Karpas-422 (cell line): ENCODE measurements around the gene SLCO4A1. TPM values are rescaled to one million over a fixed set of nuclear protein-coding genes. Genes with fewer than 3 reads are reported as not detected.
A peak's percentile ranks its signal among the peaks of the same experiment; 100 is the strongest.
"Not testable (repeated sequence)": the region's sequence is repeated elsewhere in the genome, so short reads cannot be mapped to it uniquely, and the experiment has no call there.

Experiments
- DNase-seq: peaks from one replicate; pipeline ENCODE4 v3.0.0-alpha.2; 2015
- H2AFZ ChIP-seq: fragments of 200-600 bp; sonication (generic); 2 replicates; pipeline ENCODE4 v1.6.1; 2014; ENCODE audit warnings: antibody characterized with exemption, low read length, mixed read lengths
- H3K27ac ChIP-seq: fragments of 200-600 bp; sonication (generic); 2 replicates; pipeline ENCODE4 v1.5.1; 2014; ENCODE audit warnings: mild to moderate bottlenecking, low read length, moderate library complexity
- H3K27me3 ChIP-seq: fragments of 200-600 bp; sonication (generic); 2 replicates; pipeline ENCODE4 v1.6.1; 2014; ENCODE audit warnings: low read length, mixed read lengths
- H3K36me3 ChIP-seq: fragments of 200-600 bp; sonication (generic); 2 replicates; pipeline ENCODE4 v1.6.1; 2014; ENCODE audit warnings: low read length, mixed read lengths; ENCODE audit not compliant: insufficient read depth
- H3K4me1 ChIP-seq: fragments of 200-600 bp; sonication (generic); 2 replicates; pipeline ENCODE4 v1.6.1; 2014; ENCODE audit warnings: mild to moderate bottlenecking, low read length, mixed read lengths
- H3K4me2 ChIP-seq: fragments of 200-600 bp; sonication (generic); 2 replicates; pipeline ENCODE4 v1.6.1; 2014; ENCODE audit warnings: low read length, low read depth, mild to moderate bottlenecking; ENCODE audit not compliant: poor library complexity, severe bottlenecking
- H3K4me3 ChIP-seq: fragments of 200-600 bp; sonication (generic); 2 replicates; pipeline ENCODE4 v1.5.1; 2014; ENCODE audit warnings: mild to moderate bottlenecking, antibody characterized with exemption, low read length, mixed read lengths
- H3K79me2 ChIP-seq: fragments of 200-600 bp; sonication (generic); 2 replicates; pipeline ENCODE4 v1.6.1; 2014; ENCODE audit warnings: mild to moderate bottlenecking, low read length, mixed read lengths
- H3K9ac ChIP-seq: fragments of 200-600 bp; sonication (generic); 2 replicates; pipeline ENCODE4 v1.6.0; 2014; ENCODE audit warnings: low read length
- H3K9me2 ChIP-seq: fragments of 200-600 bp; sonication (generic), shearing (Covaris generic); replicated peaks from 2 replicates; pipeline ENCODE4 v1.6.0; 2014; ENCODE audit warnings: mild to moderate bottlenecking, low read length, moderate library complexity; ENCODE audit not compliant: insufficient read depth
- H3K9me3 ChIP-seq: fragments of 300-700, 200-600 bp; sonication (generic); 2 replicates; pipeline ENCODE4 v1.6.1; 2014; ENCODE audit warnings: low read length, mixed read lengths
- H4K20me1 ChIP-seq: fragments of 200-600 bp; sonication (generic); 2 replicates; pipeline ENCODE4 v1.6.1; 2014; ENCODE audit warnings: mild to moderate bottlenecking, antibody characterized with exemption, low read length, low read depth; ENCODE audit not compliant: insufficient read depth
- total RNA-seq: library from RNA; depleted of rRNA; stranded (reverse); fragments of >200 nt; shearing (Covaris generic); gene quantifications from 2 replicates; pipeline ENCODE4 v1.2.3, GENCODE V29; 2014; ENCODE audit warnings: low replicate concordance

Gene SLCO4A1
- total RNA-seq, 1 experiment from 2014 or later, result not detected

DNA sequence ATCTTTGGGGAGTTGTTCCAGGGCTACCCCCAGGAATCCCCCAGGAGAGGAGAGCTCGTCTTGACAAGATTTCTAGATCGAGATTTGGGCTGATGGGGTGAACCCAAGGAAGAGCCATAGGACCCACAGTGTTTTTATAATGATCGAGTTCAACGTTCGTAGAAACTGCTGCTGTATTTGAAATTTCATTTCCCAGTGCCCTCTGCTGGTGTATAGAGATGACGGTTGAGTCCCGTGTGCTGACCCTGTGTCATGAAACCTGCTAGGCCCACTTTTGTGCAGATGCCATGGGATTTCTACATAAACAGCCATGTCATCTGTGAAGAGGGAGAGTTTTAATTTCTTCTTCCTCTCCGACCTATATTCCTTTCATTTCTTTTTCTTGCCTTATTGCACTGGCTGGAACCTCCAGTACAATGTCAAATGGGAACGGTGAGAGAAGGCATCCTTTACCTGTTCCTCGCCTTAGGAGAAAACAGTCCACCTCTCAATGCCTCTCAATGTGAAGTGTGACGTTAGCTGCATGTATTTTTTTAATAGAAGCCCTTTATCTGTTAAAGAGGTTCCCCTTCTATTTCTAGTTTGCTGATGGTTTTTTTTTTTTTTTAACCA is 37.8 kb downstream of the SLCO4A1 start:
- no peaks in the 10 kb centered on the region for H3K9me2 ChIP-seq
- no peaks in the 10 kb centered on the region for H3K4me1 ChIP-seq
- H3K9ac ChIP-seq, result no peak overlapping the region
- H2AFZ ChIP-seq, result no peak overlapping the region
- no peaks in the 10 kb centered on the region for H3K79me2 ChIP-seq
- peak; percentile 64 for DNase-seq
- no peak overlapping the region for H3K4me2 ChIP-seq
- no peaks in the 10 kb centered on the region for H3K9me3 ChIP-seq
- no peaks in the 10 kb centered on the region for H3K27me3 ChIP-seq
- H3K4me3 ChIP-seq, result no peak overlapping the region
- no peaks in the 10 kb centered on the region for H3K36me3 ChIP-seq
- H4K20me1 ChIP-seq, result no peaks in the 10 kb centered on the region
- H3K27ac ChIP-seq, result no peak overlapping the region

DNA sequence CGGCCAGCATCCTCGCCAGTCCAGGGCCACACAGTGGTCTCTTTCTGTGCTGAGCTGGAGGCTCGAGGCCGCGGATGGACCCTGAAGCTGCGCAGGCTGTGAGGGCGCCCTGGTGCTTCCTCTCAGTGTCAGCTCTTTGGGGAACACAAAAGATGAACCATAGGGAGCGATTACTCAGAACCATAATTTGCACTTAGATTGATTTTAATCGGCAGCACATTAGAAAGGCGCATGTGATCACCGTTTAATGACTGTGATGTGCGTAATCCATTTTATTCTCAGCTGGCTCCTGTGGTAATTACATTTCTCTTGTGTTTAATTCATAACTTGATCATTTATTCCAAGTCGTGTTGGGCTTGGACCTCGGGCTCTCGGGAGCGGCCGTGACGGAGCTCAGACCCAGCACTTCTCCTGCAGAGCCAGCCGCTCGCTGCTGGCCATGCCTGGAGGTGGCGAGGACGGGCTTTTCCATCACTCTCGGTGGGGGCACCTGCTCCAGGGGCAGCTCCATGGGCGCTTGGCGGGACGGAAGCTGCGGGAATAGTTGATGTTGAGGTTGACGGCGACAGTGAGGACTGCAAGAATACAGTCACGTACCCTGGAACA is 40.7 kb downstream of the SLCO4A1 start:
- no peaks in the 10 kb centered on the region for H3K27me3 ChIP-seq

DNA sequence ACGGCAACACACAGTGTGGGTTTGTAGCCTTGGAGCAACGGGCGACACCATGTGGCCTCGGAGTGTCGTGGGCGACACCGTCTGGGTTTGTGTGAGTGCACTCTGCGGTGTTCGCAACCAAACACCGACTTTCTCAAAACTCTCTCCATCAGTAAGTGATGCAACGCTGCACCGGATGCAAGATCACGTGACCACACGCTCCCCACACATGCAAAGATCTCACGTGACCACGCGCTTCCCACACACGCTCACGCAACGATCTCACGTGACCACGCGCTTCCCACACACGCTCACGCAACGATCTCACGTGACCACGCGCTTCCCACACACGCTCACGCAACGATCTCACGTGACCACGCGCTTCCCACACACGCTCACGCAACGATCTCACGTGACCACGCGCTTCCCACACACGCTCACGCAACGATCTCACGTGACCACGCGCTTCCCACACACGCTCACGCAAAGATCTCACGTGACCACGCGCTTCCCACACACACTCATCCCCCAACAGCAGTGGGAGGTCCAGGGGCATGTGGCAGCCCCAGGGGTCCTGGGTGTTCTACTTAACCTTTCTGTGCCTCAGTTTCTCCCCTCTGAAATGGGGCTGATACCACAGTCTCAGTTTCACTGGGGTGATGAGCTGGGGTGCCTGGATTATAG is 41.5 kb downstream of the SLCO4A1 start:
- not testable (repeated sequence) for H3K27ac ChIP-seq, H3K9me3 ChIP-seq

More for the DNA sequence above, 40.7 kb downstream of the SLCO4A1 start:
- Histone ChIP-seq H3K4me2 (no peak overlapping the region), H3K9ac (no peak overlapping the region), H3K79me2 (no peaks in the 10 kb centered on the region), H3K4me3 (no peak overlapping the region), H4K20me1 (no peaks in the 10 kb centered on the region), H3K9me3 (no peaks in the 10 kb centered on the region), H3K4me1 (no peaks in the 10 kb centered on the region), H3K9me2 (no peaks in the 10 kb centered on the region), H2AFZ (no peak overlapping the region), H3K27ac (no peak overlapping the region), H3K36me3 (no peaks in the 10 kb centered on the region)
- no peak for DNase-seq

DNA sequence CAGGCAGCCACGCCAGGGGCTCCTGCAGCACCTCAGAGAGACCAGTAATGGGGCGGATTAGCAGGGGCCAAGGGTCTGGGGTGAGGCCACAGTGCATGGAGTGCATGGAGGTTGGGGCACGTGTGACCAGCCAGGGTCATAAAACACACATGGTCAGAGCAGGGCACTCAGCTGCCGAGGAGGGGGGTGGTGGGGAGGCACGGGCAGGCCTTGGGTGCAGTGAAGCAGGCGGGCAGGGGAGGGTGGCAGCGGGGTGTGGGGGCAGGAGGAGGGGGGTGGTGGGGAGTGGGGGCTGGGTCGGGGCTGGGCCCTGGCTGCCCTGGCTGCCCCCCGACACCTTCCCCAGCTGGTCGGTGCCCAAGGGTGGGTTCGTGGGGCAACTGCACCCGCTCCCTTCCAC is 42.7 kb downstream of the SLCO4A1 start:
- H3K27me3 ChIP-seq, result no peaks in the 10 kb centered on the region
- no peaks in the 10 kb centered on the region for H3K79me2 ChIP-seq
- H3K27ac ChIP-seq, result no peak overlapping the region
- DNase-seq, result no peak
- no peak overlapping the region for H2AFZ ChIP-seq
- H3K4me2 ChIP-seq, result no peak overlapping the region
- no peak overlapping the region for H3K9ac ChIP-seq
- no peak overlapping the region for H3K4me3 ChIP-seq
- no peaks in the 10 kb centered on the region for H3K9me2 ChIP-seq
- H3K9me3 ChIP-seq, result no peaks in the 10 kb centered on the region
- no peaks in the 10 kb centered on the region for H3K36me3 ChIP-seq
- no peaks in the 10 kb centered on the region for H4K20me1 ChIP-seq
- H3K4me1 ChIP-seq, result no peaks in the 10 kb centered on the region

More for the DNA sequence above, 41.5 kb downstream of the SLCO4A1 start:
- H3K27me3 ChIP-seq, H3K4me3 ChIP-seq, DNase-seq, H3K4me2 ChIP-seq, H3K9ac ChIP-seq, H2AFZ ChIP-seq, H4K20me1 ChIP-seq, H3K9me2 ChIP-seq, H3K4me1 ChIP-seq, H3K36me3 ChIP-seq, H3K79me2 ChIP-seq: not testable (repeated sequence)

DNA sequence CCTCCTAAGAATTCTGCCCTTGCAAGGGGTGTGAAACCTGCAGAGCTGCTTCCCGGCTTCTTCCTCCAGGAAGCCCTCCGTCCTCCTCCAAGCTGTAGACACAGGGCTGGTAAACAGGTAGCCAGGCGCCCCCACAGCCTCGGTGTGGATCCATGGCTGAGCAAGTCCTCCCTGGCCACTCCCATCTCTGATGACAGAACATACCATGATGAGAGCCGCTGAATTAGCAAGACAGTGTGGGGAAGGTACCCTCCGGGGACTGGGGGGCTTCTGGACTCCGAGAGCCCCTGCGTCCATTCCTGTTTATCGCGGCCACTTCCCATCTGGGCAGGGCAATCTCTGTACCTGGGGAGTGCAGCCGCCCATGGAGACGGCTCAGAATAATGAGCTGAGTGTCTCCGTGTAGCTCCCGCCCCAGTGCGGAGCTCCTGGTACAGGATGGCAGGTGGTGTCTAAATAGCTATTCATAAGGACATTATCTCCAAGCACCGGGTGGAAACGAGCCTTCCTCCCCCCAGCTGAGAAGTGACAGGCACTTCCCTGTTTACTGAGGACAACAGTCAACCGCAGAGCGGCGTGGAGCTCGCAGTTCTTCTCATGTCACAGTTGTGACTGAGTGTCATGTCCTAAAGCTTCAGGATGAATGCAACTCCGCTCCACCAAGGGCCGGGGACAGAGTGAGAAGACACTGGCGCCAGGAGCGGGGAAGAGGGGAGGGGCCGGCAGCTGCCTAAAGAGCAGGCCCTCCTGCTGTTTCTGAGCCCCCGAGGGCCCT is 43.7 kb downstream of the SLCO4A1 start:
- Histone ChIP-seq H4K20me1 (no peaks in the 10 kb centered on the region), H3K27me3 (no peaks in the 10 kb centered on the region), H3K9me3 (no peaks in the 10 kb centered on the region), H3K36me3 (no peaks in the 10 kb centered on the region), H3K4me2 (no peak overlapping the region), H3K9ac (no peak overlapping the region), H3K27ac (no peak overlapping the region), H2AFZ (no peak overlapping the region), H3K4me3 (no peak overlapping the region), H3K9me2 (no peaks in the 10 kb centered on the region), H3K79me2 (no peaks in the 10 kb centered on the region), H3K4me1 (no peaks in the 10 kb centered on the region)
- DNase-seq, result no peak

DNA sequence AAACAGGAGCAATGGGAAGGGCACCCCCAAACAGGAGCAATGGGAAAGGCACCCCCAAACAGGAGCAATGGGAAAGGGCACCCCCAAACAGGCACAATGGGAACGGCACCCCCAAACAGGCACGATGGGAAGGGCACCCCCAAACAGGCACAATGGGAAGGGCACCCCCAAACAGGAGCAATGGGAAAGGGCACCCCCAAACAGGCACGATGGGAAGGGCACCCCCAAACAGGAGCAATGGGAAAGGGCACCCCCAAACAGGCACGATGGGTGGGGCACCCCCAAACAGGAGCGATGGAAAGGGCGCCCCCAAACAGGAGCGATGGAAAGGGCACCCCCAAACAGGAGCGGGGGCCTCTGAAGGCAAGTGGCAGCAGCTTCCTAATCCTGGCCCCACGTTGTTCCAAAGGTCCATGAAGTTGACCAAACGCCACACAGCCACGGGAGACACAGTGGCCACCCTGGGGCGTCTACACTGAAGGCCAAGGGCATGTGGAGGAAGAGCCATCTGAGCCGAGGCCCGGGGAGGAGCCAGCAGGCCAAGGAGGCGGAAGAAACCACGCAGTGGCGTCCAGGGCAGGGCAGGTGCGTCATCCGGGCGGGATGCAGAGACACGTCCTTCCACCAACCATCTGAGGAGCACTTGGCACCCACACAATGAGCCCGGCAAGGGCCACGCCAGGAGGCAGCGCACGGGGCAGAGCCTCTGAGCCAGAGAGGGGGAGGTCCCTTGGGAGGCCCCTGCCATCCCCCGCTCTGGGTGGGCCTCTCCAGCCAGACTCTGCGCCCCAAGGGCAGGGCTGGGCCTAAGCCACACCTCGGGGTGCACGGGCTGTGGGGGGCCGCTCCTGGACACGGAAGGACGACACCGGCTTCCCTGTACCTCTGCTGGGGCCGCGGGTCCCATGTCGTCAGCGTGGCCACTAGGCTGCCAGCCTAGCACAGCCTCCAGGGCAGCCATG is 44.8 kb downstream of the SLCO4A1 start:
- H3K4me1 ChIP-seq, result no peaks in the 10 kb centered on the region
- H2AFZ ChIP-seq, result no peak overlapping the region
- no peaks in the 10 kb centered on the region for H4K20me1 ChIP-seq
- H3K9me2 ChIP-seq, result no peaks in the 10 kb centered on the region
- H3K27me3 ChIP-seq, result no peaks in the 10 kb centered on the region
- no peaks in the 10 kb centered on the region for H3K36me3 ChIP-seq
- H3K4me2 ChIP-seq, result no peak overlapping the region
- no peak overlapping the region for H3K4me3 ChIP-seq
- H3K27ac ChIP-seq, result no peak overlapping the region
- H3K79me2 ChIP-seq, result no peaks in the 10 kb centered on the region
- no peak for DNase-seq
- no peaks in the 10 kb centered on the region for H3K9me3 ChIP-seq
- H3K9ac ChIP-seq, result no peak overlapping the region

DNA sequence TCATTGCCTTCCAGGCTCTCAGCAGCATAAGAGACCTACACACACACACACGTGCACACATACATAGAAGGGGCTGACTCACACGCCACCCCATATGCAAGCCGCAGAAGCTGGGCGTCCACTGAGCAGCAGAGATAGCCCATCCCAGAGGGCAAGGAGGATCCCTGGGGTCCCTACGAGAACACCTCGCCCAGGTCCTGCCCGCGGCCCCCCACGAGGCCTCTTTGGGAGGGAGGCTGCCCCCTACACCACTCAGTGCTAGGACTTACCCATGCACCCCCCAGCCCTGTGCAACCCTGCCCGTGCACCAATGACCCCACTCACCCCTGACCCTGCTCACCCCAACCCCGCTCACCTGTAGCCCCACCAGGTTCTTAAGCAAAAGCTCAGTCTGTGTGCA is 45.8 kb downstream of the SLCO4A1 start:
- no peaks in the 10 kb centered on the region for H3K4me1 ChIP-seq
- H3K27ac ChIP-seq, result no peak overlapping the region
- no peaks in the 10 kb centered on the region for H3K27me3 ChIP-seq
- no peak overlapping the region for H3K4me2 ChIP-seq
- no peaks in the 10 kb centered on the region for H3K36me3 ChIP-seq
- no peak for DNase-seq
- no peaks in the 10 kb centered on the region for H4K20me1 ChIP-seq
- no peaks in the 10 kb centered on the region for H3K9me2 ChIP-seq
- H3K4me3 ChIP-seq, result no peak overlapping the region
- H3K79me2 ChIP-seq, result no peaks in the 10 kb centered on the region
- H2AFZ ChIP-seq, result no peak overlapping the region
- H3K9me3 ChIP-seq, result no peaks in the 10 kb centered on the region
- H3K9ac ChIP-seq, result no peak overlapping the region
